ENCODE data around the gene NR4A1. TPM values are rescaled to one million over a fixed set of nuclear protein-coding genes. Genes with fewer than 3 reads are reported as not detected.

NR4A1 gene
- total RNA-seq, 1 donor from 2014 or later: 4.3 TPM

- no peak for DNase-seq (ENCODE audit: low read depth)
- TF ChIP-seq CTCF (conservative IDR thresholded peaks at IDR 0.05; ENCODE audit: low read depth, low read length): no peak
- H3K4me3 ChIP-seq (ENCODE audit: low read depth, low read length): no peak overlapping the region
These were observed 23.9 kb downstream of the NR4A1 start for GRCh38 chr12:52074971-52075724.

- no peak overlapping the region for H3K4me3 ChIP-seq (ENCODE audit: low read depth, low read length)
- no peak for DNase-seq (ENCODE audit: low read depth)
- TF ChIP-seq CTCF (conservative IDR thresholded peaks at IDR 0.05; ENCODE audit: low read depth, low read length): no peak
These were observed 25.6 kb downstream of the NR4A1 start for GRCh38 chr12:52076811-52077210.

- H3K4me3 ChIP-seq (ENCODE audit: low read depth, low read length): no peak overlapping the region
- DNase-seq (ENCODE audit: low read depth): no peak
- TF ChIP-seq CTCF (conservative IDR thresholded peaks at IDR 0.05; ENCODE audit: low read depth, low read length): no peak
These were observed 27.0 kb downstream of the NR4A1 start for GRCh38 chr12:52078276-52078675.

- no peak within 1 kb of the TSS for H3K4me3 ChIP-seq (ENCODE audit: low read depth, low read length)
- no peak for TF ChIP-seq CTCF (conservative IDR thresholded peaks at IDR 0.05; ENCODE audit: low read depth, low read length)
- DNase-seq (ENCODE audit: low read depth): no peak
These were observed 28.5 kb downstream of the NR4A1 start, which contains the start of gene SMIM41 for GRCh38 chr12:52079576-52080402. SMIM41 (plus strand) TSS chr12:52079704; CDS start chr12:52079780, 76 bp downstream.

- no peak for DNase-seq (ENCODE audit: low read depth)
- TF ChIP-seq CTCF (conservative IDR thresholded peaks at IDR 0.05; ENCODE audit: low read depth, low read length): no peak
- H3K4me3 ChIP-seq (ENCODE audit: low read depth, low read length): no peak overlapping the region
These were observed 29.4 kb downstream of the NR4A1 start for GRCh38 chr12:52080403-52081251.

GRCh38 chr12:52081263-52081733 is 30.1 kb downstream of the NR4A1 start:
- TF ChIP-seq CTCF (conservative IDR thresholded peaks at IDR 0.05; ENCODE audit: low read depth, low read length): no peak
- DNase-seq (ENCODE audit: low read depth): no peak
- no peak overlapping the region for H3K4me3 ChIP-seq (ENCODE audit: low read depth, low read length)

Data from epithelial cell of proximal tubule (primary cell).